G401.6 (cell line): ENCODE results near the gene TRIM36.

Experiments
- FAIRE-seq: peaks from 2 replicates; lab custom pipeline; 2012; peaks lifted over from hg19 to GRCh38; lab: Jason Lieb, UNC

TRIM36 gene

GRCh38 chr5:115166744-115167393, 2.8 kb downstream of the TRIM36 start:
- no peak for FAIRE-seq

- no peak for FAIRE-seq
Measured at GRCh38 chr5:115165790-115166189, 3.9 kb downstream of the TRIM36 start.

GRCh38 chr5:115160975-115161475, 8.7 kb downstream of the TRIM36 start:
- FAIRE-seq, result no peak

- FAIRE-seq, result no peak
Measured at GRCh38 chr5:115151208-115151805, 18.4 kb downstream of the TRIM36 start.

- FAIRE-seq, result no peak
Measured at GRCh38 chr5:115150512-115150911, 19.2 kb downstream of the TRIM36 start.

- FAIRE-seq, result no peak
Measured at GRCh38 chr5:115147052-115147451, 22.7 kb downstream of the TRIM36 start.

- FAIRE-seq, result no peak
Measured at GRCh38 chr5:115136294-115136693, 33.4 kb downstream of the TRIM36 start.

DNA sequence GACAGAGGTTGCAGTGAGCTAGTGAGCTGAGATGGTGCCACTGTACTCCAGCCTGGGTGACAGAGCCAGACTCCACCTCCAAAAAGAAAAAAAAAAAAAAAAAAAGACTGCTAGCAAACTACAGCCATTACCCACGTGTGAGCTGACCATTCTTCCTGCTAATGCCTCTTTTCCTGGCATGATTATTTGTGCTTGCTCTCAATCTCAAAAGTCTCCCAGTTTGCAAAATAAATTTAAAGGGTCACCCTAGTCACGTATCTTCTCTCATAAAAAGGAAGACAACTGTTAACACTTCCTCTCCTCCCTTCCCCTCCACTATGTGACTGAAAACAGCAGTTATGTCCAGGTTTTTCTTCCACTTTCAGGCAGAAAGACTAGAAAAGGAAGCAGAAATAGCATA, 37.2 kb downstream of the TRIM36 start:
- FAIRE-seq, result no peak

GRCh38 chr5:115126303-115126702, 43.4 kb downstream of the TRIM36 start:
- no peak for FAIRE-seq

GRCh38 chr5:115124741-115125140, 45.0 kb downstream of the TRIM36 start:
- FAIRE-seq, result no peak

GRCh38 chr5:115116001-115116400, 53.7 kb downstream of the TRIM36 start:
- FAIRE-seq, result no peak

GRCh38 chr5:115109840-115110239, 59.9 kb downstream of the TRIM36 start:
- FAIRE-seq, result no peak

DNA sequence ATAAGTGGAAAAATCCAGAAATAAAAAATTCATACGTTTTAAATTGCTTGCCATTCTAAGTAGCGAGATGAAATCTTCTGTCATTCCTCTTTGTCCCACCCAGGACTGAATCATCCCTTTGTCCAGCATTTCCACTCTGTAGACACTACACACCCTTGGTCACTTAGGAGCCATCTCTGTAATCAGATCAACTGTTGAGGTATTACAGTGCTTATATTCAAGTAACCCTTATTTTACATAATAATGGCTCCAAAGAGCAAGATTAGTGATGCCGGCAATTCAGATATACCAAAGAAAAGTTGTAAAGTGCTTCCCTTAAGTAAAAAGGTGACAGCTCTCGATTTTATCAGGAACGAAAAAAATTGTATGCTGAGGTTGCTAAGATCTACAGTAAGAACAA, 60.4 kb downstream of the TRIM36 start:
- FAIRE-seq, result no peak

DNA sequence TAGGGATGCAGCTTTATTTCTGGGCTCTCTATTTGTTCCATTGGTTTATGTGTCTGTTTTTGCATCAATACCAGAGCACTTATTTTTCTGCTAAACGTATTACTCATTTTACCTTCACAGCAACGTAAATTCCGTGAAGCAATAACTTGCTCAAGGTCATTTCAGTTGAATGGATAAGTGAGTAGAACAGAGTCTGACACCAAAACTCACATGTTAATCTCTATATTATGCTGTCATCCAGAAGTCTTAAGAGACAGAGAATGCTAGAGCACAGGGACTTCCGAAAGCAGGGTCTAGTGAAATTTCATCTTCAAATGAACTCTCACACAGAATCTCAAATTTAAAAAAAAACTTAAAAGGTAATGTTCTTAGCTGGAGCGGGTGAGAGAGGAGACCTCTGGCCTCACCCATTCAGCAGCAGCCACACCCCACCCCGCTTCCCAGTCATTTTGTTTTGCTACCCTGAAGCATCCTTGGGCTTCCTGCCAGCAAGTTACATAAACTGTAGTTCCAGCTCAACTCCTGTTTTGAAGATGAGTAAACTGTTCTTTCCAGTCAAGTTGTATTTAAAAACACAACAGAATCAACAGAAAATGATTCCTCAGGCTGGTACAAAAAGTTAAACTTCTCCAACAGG, 69.3 kb downstream of the TRIM36 start:
- no peak for FAIRE-seq

GRCh38 chr5:115098041-115098702, 71.5 kb downstream of the TRIM36 start:
- FAIRE-seq, result peak; percentile 69

- FAIRE-seq, result no peak
Measured at GRCh38 chr5:115097236-115097635, 72.5 kb downstream of the TRIM36 start.

DNA sequence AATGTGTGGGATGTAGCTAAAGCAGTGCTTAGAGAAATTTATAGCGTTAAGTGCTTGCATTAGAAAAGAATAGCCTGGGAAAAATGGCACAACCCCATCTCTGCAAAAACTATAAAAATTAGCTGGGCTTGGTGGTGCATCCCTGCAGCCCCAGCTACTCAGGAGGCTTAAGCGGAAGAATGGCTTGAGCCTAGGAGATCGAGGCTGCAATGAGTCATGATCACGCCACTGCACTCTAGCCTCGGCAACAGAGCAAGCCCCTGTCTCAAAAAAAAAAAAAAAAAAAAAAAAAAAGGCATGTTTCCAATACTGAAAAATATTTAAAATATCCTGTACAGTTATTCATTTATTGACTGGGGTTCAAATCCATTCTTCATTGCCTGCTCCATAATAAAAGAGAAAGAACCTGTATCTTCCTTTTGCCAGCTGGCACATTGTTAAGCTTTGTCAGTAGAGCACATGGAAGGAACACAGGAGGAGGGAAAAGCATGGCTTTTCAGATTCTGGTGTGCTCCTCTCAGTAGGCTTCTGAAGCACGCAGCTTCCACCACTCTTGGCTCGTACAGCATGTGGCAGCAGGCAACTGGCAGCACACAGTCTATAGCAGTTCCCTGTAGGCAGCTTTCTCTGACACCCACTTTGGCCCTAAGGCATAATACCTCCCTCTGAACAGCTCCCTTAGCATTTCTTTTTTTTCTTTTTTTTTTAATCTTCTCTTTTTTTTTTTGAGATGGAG, 73.5 kb downstream of the TRIM36 start:
- FAIRE-seq, result no peak

- no peak for FAIRE-seq
Measured at GRCh38 chr5:115087951-115088350, 81.8 kb downstream of the TRIM36 start.

DNA sequence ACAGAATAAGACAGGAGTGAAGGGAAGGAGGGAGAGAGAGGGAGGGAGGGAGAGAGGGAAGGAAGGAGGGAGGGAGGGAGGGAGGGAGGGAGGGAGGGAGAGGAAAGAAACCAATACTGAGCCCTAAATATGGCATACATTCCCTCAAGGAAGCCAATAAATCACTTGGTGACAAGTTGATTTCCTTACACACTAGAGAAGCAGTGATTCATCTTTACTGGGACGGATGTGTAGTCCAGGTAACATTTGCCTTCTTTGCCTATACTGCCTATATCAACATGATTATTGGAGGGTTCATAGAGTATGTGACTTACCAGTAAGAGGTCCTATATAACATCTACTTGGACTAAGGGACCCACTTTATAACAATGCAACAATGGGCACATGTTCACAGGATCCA, 83.2 kb downstream of the TRIM36 start:
- FAIRE-seq, result no peak

DNA sequence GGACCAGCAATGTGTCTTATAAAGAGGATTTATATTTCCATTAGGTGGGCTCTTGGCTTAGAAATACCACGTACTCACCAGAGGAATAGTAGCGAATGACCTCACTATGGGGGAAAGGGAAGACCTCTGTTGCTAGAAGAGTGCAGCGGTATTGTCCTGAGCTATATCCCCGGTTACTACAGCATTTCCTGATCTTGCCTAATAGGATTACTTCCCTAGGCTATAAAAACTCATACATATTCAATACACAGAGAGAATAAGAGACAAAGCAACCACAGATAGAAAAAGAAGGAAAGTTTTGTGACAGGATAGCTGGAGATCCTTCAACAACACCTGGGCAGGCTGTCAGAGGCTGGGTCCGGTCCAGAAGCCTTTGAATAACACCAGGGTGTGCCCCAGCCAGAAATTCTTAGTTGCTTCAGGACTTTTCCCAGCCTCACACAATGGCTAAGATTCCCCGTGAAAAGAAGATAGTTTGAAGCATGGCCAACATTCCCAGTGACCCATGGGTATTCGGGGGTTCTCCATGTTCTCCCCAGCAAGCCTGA, 85.4 kb downstream of the TRIM36 start:
- no peak for FAIRE-seq

DNA sequence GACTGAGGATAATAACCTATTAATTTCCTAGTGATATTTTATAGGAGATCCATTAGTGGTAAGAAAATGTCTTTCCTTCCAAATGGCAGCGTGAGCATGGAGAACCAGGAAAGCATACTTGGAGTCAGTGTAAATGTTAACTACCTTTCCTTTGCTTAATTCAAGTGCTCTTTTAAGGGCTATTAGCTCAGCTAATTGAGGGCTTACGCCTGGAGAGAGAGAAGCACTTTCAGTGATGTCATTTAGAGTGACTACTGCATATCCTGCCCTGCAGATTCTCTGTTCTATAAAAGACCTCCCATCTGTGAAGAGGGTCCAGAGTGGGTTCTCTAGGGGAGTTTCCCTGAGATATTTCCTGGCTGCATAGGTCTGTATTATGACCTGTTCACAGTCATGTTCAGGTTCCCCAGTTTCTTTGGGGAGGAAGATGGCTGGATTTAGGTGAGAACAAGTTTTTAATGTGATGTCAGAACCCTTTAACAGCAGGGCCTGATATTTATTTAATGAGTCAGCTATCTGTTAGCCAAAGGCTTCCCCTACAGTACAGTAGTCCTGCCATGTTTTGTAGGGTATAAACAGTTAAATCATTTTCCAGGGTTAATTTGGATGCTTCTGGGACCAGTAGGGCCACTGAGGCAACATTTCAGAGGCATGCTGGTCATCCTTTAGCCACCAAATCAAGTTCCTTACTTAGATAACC, 89.6 kb downstream of the TRIM36 start:
- no peak for FAIRE-seq
